ENCODE data around the gene OR10H5. TPM values are rescaled to one million over a fixed set of nuclear protein-coding genes. Genes with fewer than 3 reads are reported as not detected.

The OR10H5 gene
- total RNA-seq, 2 experiments from 2014 or later, result not detected

GRCh38 chr19:15776264-15776663 lies 11.2 kb upstream of the OR10H5 start:
- POLR2A ChIA-PET, result no interaction called here

GRCh38 chr19:15776991-15777970 lies 10.2 kb upstream of the OR10H5 start:
- no peak overlapping the region for H3K4me3 ChIP-seq (ENCODE audit: low read depth, low read length, poor library complexity, severe bottlenecking)
- ChIA-PET POLR2A (no interaction called here), CTCF (ENCODE audit: unreplicated experiment) (no interaction called here)
- H3K4me1 ChIP-seq (ENCODE audit: insufficient read depth, low read length, poor library complexity, severe bottlenecking), result no peaks in the 10 kb centered on the region
- no peaks in the 10 kb centered on the region for H4K20me1 ChIP-seq (ENCODE audit: insufficient read depth, low read length)
- TF ChIP-seq CTCF (conservative IDR thresholded peaks at IDR 0.05; ENCODE audit: low read length) (no peak), EZH2phosphoT487 (IDR thresholded peaks at IDR 0.05; ENCODE audit: borderline replicate concordance, low read depth, low read length) (no peak)
- H3K9me2 ChIP-seq (ENCODE audit: insufficient read depth, low read length), result no peaks in the 10 kb centered on the region
- intact Hi-C loops (cut with micrococcal nuclease; ENCODE audit: unreplicated experiment), result no loop called here
- H3K9me3 ChIP-seq (ENCODE audit: low read length), result no peaks in the 10 kb centered on the region
- DNase-seq (ENCODE audit: low spot score), result no peak
- H3K79me2 ChIP-seq (ENCODE audit: insufficient read depth, low read depth, low read length), result no peaks in the 10 kb centered on the region
- no peak overlapping the region for H2AFZ ChIP-seq (ENCODE audit: low read length)
- H3K4me2 ChIP-seq (ENCODE audit: low read length), result no peak overlapping the region
- no peaks in the 10 kb centered on the region for H3K36me3 ChIP-seq (ENCODE audit: insufficient read depth, low read length)
- BruUV-seq (replicated peaks), result no TSS peak
- H3K27ac ChIP-seq (ENCODE audit: low read depth, low read length, poor library complexity, severe bottlenecking), result no peak overlapping the region

More at GRCh38 chr19:15776264-15776663, 11.2 kb upstream of the OR10H5 start:
- H3K79me2 ChIP-seq (ENCODE audit: insufficient read depth, low read depth, low read length), result no peaks in the 10 kb centered on the region
- H3K4me1 ChIP-seq (ENCODE audit: insufficient read depth, low read length, poor library complexity, severe bottlenecking), result no peaks in the 10 kb centered on the region
- intact Hi-C loops (cut with micrococcal nuclease; ENCODE audit: unreplicated experiment), result no loop called here
- TF ChIP-seq EZH2phosphoT487 (IDR thresholded peaks at IDR 0.05; ENCODE audit: borderline replicate concordance, low read depth, low read length) (no peak), CTCF (conservative IDR thresholded peaks at IDR 0.05; ENCODE audit: low read length) (no peak)
- no peaks in the 10 kb centered on the region for H3K9me2 ChIP-seq (ENCODE audit: insufficient read depth, low read length)
- CTCF ChIA-PET (ENCODE audit: unreplicated experiment), result no interaction called here
- no peak overlapping the region for H3K4me3 ChIP-seq (ENCODE audit: low read depth, low read length, poor library complexity, severe bottlenecking)
- H3K4me2 ChIP-seq (ENCODE audit: low read length), result no peak overlapping the region
- H3K36me3 ChIP-seq (ENCODE audit: insufficient read depth, low read length), result no peaks in the 10 kb centered on the region
- no peak for DNase-seq (ENCODE audit: low spot score)
- no peak overlapping the region for H2AFZ ChIP-seq (ENCODE audit: low read length)
- H4K20me1 ChIP-seq (ENCODE audit: insufficient read depth, low read length), result no peaks in the 10 kb centered on the region
- no peaks in the 10 kb centered on the region for H3K9me3 ChIP-seq (ENCODE audit: low read length)
- no TSS peak for BruUV-seq (replicated peaks)
- no peak overlapping the region for H3K27ac ChIP-seq (ENCODE audit: low read depth, low read length, poor library complexity, severe bottlenecking)

Data from OCI-LY7 (cell line).